Spinal cord (tissue), 10 donors: ENCODE results near the gene ZPBP. TPM values are rescaled to one million over a fixed set of nuclear protein-coding genes. Genes with fewer than 3 reads are reported as not detected.
A peak's percentile ranks its signal among the peaks of the same experiment; 100 is the strongest.
"Not testable (repeated sequence)": the region's sequence is repeated elsewhere in the genome, so short reads cannot be mapped to it uniquely, and the experiment has no call there.

ENCODE experiments used
- DNase-seq, 6 donors: peaks; one replicate each; pipeline versions ENCODE4 v3.0.0 to v3.0.0-alpha.2; 2013 to 2015; ENCODE audit warnings: low spot score in 6 of 6, low read depth in 4 of 6
- H3K27ac ChIP-seq: one replicate; pipeline ENCODE4 v1.5.1; 2013; ENCODE audit warnings: low read depth, low read length, control low read depth
- H3K27me3 ChIP-seq: one replicate; pipeline ENCODE4 v1.6.1; 2013; ENCODE audit warnings: low read length; ENCODE audit not compliant: control insufficient read depth, insufficient read depth
- H3K36me3 ChIP-seq: one replicate; pipeline ENCODE4 v1.6.1; 2013; ENCODE audit warnings: low read length; ENCODE audit not compliant: control insufficient read depth, insufficient read depth
- H3K4me1 ChIP-seq: one replicate; pipeline ENCODE4 v1.6.1; 2013; ENCODE audit warnings: low read length; ENCODE audit not compliant: control insufficient read depth, insufficient read depth
- H3K4me3 ChIP-seq: one replicate; pipeline ENCODE4 v1.5.1; 2013; ENCODE audit warnings: low read depth, low read length, control low read depth
- H3K9me3 ChIP-seq: one replicate; pipeline ENCODE4 v1.6.1; 2013; ENCODE audit warnings: low read length; ENCODE audit not compliant: control insufficient read depth, insufficient read depth
- WGBS: methylation state at CpG from one replicate; pipeline ENCODE4 v1.1.5; 2013; ENCODE audit warnings: missing lambda C conversion rate; ENCODE audit not compliant: insufficient coverage; 5-methylcytosine and 5-hydroxymethylcytosine counted together
- polyA plus RNA-seq, 2 donors: library from polyadenylated mRNA; unstranded; fragments of 120-200 nt; gene quantifications; one replicate each; pipeline ENCODE4 v1.2.1, GENCODE V29; 2013; ENCODE audit not compliant: insufficient read length in 2 of 2
- total RNA-seq, 2 donors: library from RNA; depleted of rRNA in 1 of 2; stranded (reverse); fragments of 120-200 nt in 1 of 2; fragments of >200 nt in 1 of 2; gene quantifications; one replicate each; pipeline versions ENCODE4 v1.2.3 to v1.2.4, GENCODE V29; 2013 to 2014
- donor health status: healthy.

Gene ZPBP
- total and polyA plus RNA-seq, 4 donors = 0.38 to 0.45 TPM; not detected in 2

- Histone ChIP-seq H3K4me3 (no peak overlapping the region), H3K4me1 (no peaks in the 10 kb centered on the region), H3K36me3 (no peaks in the 10 kb centered on the region), H3K27me3 (no peaks in the 10 kb centered on the region), H3K27ac (no peak overlapping the region), H3K9me3 (no peaks in the 10 kb centered on the region)
- WGBS = 70% methylated on average over 1 of the region's 1 CpG
- DNase-seq = no peak
These were observed 36.9 kb downstream of the ZPBP start for GRCh38 chr7:50056131-50056530.

DNA sequence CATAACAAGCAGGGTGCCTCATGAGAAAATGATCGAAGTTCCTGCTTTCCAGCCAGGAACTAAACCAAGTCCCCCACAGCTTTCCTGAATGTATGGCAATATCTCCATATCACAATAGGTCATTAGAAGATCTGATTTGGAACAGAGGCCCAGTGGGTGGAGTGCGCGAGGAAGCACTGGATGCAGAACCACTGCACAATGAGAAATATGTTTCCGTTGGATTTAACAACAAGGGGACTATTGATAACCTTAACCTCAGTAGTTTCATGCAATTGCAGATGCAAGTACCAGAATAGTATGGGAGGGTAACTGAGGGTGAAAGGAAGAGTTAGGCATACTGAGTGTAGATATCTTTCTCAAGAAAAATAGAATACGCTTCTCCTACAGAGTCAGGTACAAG lies 45.3 kb downstream of the ZPBP start:
- H3K4me1 ChIP-seq = no peaks in the 10 kb centered on the region
- no peaks in the 10 kb centered on the region for H3K36me3 ChIP-seq
- no peak overlapping the region for H3K4me3 ChIP-seq
- no peak for DNase-seq
- WGBS = 87% methylated on average over 3 of the region's 5 CpGs
- H3K9me3 ChIP-seq = no peaks in the 10 kb centered on the region
- H3K27ac ChIP-seq = no peak overlapping the region
- no peaks in the 10 kb centered on the region for H3K27me3 ChIP-seq

DNA sequence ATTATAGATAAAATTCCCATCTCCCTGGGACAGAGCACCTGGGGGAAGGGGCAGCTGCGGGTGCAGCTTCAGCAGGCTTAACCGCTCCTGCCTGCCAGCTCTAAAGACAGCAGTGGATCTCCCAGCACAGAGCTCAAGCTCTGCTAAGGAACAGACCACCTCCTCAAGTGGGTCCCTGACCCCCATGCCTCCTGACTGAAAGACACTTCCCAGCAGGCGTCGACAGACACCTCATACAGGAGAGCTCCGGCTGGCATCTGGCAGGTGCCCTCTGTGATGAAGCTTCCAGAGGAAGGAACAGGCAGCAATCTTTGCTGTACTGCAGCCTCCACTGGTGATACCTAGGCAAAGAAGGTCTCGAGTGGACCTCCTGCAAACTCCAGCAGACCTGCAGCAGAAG lies 51.9 kb downstream of the ZPBP start:
- H3K4me3 ChIP-seq, DNase-seq, H3K27me3 ChIP-seq, H3K4me1 ChIP-seq, H3K9me3 ChIP-seq, H3K36me3 ChIP-seq, H3K27ac ChIP-seq: not testable (repeated sequence)
- 80% methylated on average over 6 of the region's 6 CpGs for WGBS

DNA sequence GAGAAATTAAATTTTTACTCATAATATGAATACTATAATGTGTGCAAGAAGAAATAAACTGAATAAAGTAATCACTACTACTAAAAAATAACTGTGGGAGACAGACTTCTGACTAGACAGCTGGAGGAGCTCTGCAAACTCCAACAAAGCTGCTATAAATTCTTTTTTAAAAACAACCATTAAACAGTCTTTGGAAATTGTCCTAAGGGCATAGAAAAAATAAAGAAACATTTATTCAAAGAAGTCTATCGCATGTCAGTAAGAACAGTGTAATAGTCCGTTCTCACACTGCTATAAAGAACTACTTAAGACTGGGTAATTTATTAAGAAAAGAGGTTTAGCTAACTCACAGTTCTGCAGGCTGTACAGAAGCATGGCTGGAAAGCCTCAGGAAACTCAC lies 56.0 kb downstream of the ZPBP start:
- Histone ChIP-seq H3K9me3 (peaks cover 3% of the 10 kb centered on the region), H3K4me1 (no peaks in the 10 kb centered on the region), H3K4me3 (no peak overlapping the region), H3K27me3 (no peaks in the 10 kb centered on the region), H3K27ac (no peak overlapping the region), H3K36me3 (no peaks in the 10 kb centered on the region)
- no CpG with 5 or more reads among the region's 2 CpGs for WGBS
- DNase-seq = no peak

- no CpG with 5 or more reads among the region's 4 CpGs for WGBS
- Histone ChIP-seq H3K27me3 (no peaks in the 10 kb centered on the region), H3K4me3 (no peak overlapping the region), H3K27ac (no peak overlapping the region), H3K4me1 (no peaks in the 10 kb centered on the region), H3K36me3 (no peaks in the 10 kb centered on the region), H3K9me3 (no peaks in the 10 kb centered on the region)
- DNase-seq = no peak
These were observed 70.1 kb downstream of the ZPBP start for GRCh38 chr7:50022991-50023390.

GRCh38 chr7:50022451-50022850 lies 70.6 kb downstream of the ZPBP start:
- Histone ChIP-seq H3K36me3 (no peaks in the 10 kb centered on the region), H3K4me3 (no peak overlapping the region), H3K9me3 (no peaks in the 10 kb centered on the region), H3K27me3 (no peaks in the 10 kb centered on the region), H3K4me1 (no peaks in the 10 kb centered on the region), H3K27ac (no peak overlapping the region)
- WGBS = no CpG with 5 or more reads among the region's 3 CpGs
- DNase-seq = no peak

- no peaks in the 10 kb centered on the region for H3K9me3 ChIP-seq
- no peak overlapping the region for H3K4me3 ChIP-seq
- H3K4me1 ChIP-seq = no peaks in the 10 kb centered on the region
- no CpG with 5 or more reads among the region's 6 CpGs for WGBS
- DNase-seq = no peak
- H3K27ac ChIP-seq = no peak overlapping the region
- no peaks in the 10 kb centered on the region for H3K27me3 ChIP-seq
- H3K36me3 ChIP-seq = no peaks in the 10 kb centered on the region
These were observed 97.4 kb downstream of the ZPBP start for GRCh38 chr7:49995681-49996080.

DNA sequence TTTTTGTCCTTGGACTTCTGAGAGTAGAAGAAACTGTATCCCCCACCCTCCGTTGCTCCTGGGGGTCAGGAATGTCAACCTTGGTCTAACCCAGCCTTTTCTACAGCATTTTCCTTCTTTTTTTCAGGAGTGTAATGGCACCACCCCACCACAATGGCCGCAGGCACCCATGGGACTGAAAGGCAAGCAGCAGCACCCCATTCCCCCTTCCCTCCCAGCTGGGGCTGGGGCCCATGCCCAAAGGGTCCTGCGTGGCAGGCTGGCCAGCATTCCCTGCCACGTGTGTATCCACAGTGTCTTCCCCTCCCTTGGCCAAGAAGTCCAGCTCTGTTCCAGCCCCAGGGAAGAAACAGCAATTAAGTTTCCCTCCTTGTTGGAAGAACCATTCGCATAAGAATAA lies 106.9 kb downstream of the ZPBP start:
- WGBS = 83% methylated on average over 5 of the region's 5 CpGs
- H3K4me3 ChIP-seq = no peak overlapping the region
- no peaks in the 10 kb centered on the region for H3K36me3 ChIP-seq
- H3K9me3 ChIP-seq = peaks cover 4% of the 10 kb centered on the region
- H3K4me1 ChIP-seq = no peaks in the 10 kb centered on the region
- H3K27me3 ChIP-seq = no peaks in the 10 kb centered on the region
- DNase-seq = no peak
- H3K27ac ChIP-seq = no peak overlapping the region

DNA sequence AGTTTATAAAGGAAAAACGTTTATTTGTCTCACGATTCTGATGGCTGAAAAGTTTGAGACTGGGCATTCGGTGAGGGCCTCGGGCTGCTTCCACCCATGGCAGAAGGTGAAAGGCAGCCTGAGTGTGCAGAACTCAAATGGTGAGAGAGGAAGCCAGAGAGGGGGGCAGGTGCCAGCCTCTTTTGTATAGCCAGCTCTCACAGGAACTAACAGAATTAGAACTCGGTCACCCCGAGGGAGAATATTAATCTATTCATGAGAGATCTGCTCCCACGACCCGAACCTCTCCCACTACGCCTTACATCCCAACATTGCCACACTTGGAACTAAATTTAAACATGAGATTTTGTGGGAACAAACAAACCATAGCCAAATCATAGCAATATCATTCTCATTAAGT lies 112.6 kb downstream of the ZPBP start:
- Histone ChIP-seq H3K27ac (no peak overlapping the region), H3K4me1 (no peaks in the 10 kb centered on the region), H3K9me3 (no peaks in the 10 kb centered on the region), H3K4me3 (no peak overlapping the region), H3K27me3 (no peaks in the 10 kb centered on the region), H3K36me3 (no peaks in the 10 kb centered on the region)
- peak in 2 of 6 donors; percentile 4 to 12 for DNase-seq
- whole genome bisulfite sequencing = 84% methylated on average over 8 of the region's 9 CpGs

DNA sequence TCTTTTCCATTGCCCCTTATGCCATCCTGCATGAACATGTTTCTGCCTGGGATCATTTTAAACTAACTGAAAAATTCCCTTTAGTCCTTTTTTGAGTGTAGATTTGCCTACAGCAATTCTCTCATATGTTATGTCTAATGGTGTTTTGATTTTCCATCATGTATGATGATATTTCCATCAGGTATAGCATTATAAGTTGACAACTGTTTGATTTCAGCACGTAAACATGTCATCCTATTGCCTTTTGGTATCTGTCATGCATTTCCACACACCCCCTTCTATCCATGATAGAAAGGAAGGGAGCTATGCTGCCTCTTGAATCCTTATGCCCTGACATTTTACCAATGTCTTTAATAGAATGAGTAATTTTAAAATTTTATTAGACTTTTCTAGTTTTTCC lies 116.8 kb downstream of the ZPBP start:
- Histone ChIP-seq H3K4me1 (no peaks in the 10 kb centered on the region), H3K36me3 (no peaks in the 10 kb centered on the region), H3K4me3 (no peak overlapping the region), H3K9me3 (no peaks in the 10 kb centered on the region), H3K27ac (no peak overlapping the region), H3K27me3 (no peaks in the 10 kb centered on the region)
- no CpG with 5 or more reads among the region's 1 CpG for WGBS
- no peak for DNase-seq
